IPS-15b (cell line): ENCODE results near the gene PDP2.

Experiments used
- H3K27me3 ChIP-seq: one replicate; pipeline ENCODE4 v1.6.1; 2013; ENCODE audit warnings: low read length; ENCODE audit not compliant: control insufficient read depth, insufficient read depth
- H3K36me3 ChIP-seq: one replicate; pipeline ENCODE4 v1.6.1; 2013; ENCODE audit warnings: low read length; ENCODE audit not compliant: control insufficient read depth, insufficient read depth
- H3K4me1 ChIP-seq: one replicate; pipeline ENCODE4 v1.6.1; 2013; ENCODE audit warnings: mild to moderate bottlenecking, low read length; ENCODE audit not compliant: control insufficient read depth, insufficient read depth
- H3K4me3 ChIP-seq: one replicate; pipeline ENCODE4 v1.5.1; 2013; ENCODE audit warnings: low read depth, low read length
- H3K9ac ChIP-seq: one replicate; pipeline ENCODE4 v1.6.1; 2013; ENCODE audit warnings: low read depth, mild to moderate bottlenecking, low read length
- H3K9me3 ChIP-seq: one replicate; pipeline ENCODE4 v1.6.1; 2013; ENCODE audit warnings: mild to moderate bottlenecking, low read length; ENCODE audit not compliant: control insufficient read depth, insufficient read depth

Gene PDP2

DNA sequence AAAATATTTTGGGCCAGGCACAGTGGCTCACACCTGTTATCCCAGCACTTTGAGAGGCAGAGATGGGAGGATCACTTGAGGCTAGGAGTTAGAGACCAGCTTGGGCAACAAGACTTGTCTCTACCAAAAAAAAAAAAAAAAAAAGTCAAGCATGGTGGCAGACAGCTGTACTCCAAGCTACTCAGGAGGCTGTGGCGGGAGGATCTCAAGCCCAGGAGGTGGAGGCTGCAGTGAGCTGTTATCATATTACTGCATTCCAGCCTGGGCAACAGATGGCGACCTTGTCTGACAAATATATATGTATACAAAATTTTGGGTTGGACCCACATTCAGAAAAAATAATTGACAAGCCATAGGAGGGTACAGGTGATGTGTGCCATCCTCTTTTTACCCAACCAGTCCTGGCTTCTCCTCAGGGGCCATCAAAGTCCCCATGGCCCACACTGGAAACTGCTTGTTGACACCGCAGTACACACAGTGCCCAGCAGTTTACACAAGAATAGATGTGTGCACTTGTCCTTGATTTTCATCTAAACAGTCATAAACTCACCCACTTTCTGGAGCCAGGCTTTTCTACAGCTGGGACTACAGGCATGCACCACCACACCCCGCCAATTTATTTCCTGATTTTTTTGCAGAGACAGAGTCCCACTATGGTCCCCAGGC is 56.7 kb downstream of the PDP2 start:
- no peak overlapping the region for H3K9ac ChIP-seq
- H3K27me3 ChIP-seq: peaks cover 13% of the 10 kb centered on the region
- peaks cover 24% of the 10 kb centered on the region for H3K36me3 ChIP-seq
- no peaks in the 10 kb centered on the region for H3K4me1 ChIP-seq
- H3K9me3 ChIP-seq: no peaks in the 10 kb centered on the region
- no peak overlapping the region for H3K4me3 ChIP-seq

DNA sequence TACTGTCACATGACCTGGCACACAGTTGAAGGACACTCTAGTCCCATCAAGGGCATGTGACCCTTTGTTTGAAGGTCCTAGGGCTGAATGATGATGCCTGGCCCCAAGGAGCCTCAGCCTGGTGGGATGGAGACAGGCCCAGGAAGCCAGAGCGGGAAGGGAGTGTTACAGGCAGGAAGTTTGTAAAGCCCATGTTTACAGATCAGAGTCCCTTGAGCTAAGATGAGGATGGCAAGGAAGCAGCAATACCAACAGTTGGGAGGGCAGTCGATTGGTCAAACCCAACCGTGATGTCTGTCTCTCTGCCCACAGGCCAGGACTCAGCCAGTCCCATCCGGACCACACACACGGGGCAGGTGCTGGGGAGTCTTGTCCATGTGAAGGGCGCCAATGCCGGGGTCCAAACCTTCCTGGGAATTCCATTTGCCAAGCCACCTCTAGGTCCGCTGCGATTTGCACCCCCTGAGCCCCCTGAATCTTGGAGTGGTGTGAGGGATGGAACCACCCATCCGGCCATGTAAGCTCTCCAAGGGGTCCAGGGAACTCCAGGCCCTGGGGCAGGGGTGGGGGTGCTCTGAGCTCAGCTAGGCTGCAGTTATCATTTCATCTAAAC is 57.5 kb downstream of the PDP2 start:
- no peak overlapping the region for H3K4me3 ChIP-seq
- no peak overlapping the region for H3K9ac ChIP-seq
- H3K36me3 ChIP-seq: peaks cover 26% of the 10 kb centered on the region

DNA sequence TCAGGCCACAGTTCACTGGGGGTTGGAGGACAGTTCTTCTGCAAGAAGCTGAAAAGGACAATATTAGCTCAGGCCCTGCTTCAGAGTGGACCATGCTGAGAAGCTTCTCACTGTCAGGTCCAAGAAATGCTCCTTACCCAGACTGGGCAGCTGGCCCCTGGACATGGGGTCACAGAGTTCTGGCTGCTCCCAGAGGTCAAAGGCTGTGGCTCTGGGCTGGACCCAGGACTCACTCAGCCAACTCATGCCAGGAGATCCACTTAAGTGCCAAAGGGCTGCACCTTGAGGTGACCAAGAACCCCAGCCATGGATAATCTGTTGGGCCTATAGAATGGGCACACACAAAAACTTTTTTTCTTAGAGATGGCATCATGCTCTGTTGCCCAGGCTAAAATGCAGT is 59.1 kb downstream of the PDP2 start:
- H3K9ac ChIP-seq: no peak overlapping the region
- no peaks in the 10 kb centered on the region for H3K4me1 ChIP-seq
- H3K27me3 ChIP-seq: peaks cover 6% of the 10 kb centered on the region
- H3K9me3 ChIP-seq: no peaks in the 10 kb centered on the region
- peaks cover 26% of the 10 kb centered on the region for H3K36me3 ChIP-seq
- H3K4me3 ChIP-seq: no peak overlapping the region

More for the DNA sequence above, 57.5 kb downstream of the PDP2 start:
- Histone ChIP-seq H3K4me1 (no peaks in the 10 kb centered on the region), H3K27me3 (peaks cover 13% of the 10 kb centered on the region), H3K9me3 (no peaks in the 10 kb centered on the region)

DNA sequence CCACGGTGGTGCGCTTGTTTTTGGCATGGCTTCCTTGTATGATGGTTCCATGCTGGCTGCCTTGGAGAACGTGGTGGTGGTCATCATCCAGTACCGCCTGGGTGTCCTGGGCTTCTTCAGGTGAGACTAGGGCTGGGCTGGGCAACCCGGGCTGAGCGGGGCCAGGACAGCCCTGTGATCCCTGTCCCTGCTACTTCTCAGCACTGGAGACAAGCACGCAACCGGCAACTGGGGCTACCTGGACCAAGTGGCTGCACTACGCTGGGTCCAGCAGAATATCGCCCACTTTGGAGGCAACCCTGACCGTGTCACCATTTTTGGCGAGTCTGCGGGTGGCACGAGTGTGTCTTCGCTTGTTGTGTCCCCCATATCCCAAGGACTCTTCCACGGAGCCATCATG is 59.9 kb downstream of the PDP2 start:
- no peaks in the 10 kb centered on the region for H3K9me3 ChIP-seq
- no peak overlapping the region for H3K4me3 ChIP-seq
- no peak overlapping the region for H3K9ac ChIP-seq
- peaks cover 23% of the 10 kb centered on the region for H3K36me3 ChIP-seq
- H3K4me1 ChIP-seq: no peaks in the 10 kb centered on the region
- peaks cover 3% of the 10 kb centered on the region for H3K27me3 ChIP-seq
